ENCODE data around the gene ABCF3.

Gene ABCF3

DNA sequence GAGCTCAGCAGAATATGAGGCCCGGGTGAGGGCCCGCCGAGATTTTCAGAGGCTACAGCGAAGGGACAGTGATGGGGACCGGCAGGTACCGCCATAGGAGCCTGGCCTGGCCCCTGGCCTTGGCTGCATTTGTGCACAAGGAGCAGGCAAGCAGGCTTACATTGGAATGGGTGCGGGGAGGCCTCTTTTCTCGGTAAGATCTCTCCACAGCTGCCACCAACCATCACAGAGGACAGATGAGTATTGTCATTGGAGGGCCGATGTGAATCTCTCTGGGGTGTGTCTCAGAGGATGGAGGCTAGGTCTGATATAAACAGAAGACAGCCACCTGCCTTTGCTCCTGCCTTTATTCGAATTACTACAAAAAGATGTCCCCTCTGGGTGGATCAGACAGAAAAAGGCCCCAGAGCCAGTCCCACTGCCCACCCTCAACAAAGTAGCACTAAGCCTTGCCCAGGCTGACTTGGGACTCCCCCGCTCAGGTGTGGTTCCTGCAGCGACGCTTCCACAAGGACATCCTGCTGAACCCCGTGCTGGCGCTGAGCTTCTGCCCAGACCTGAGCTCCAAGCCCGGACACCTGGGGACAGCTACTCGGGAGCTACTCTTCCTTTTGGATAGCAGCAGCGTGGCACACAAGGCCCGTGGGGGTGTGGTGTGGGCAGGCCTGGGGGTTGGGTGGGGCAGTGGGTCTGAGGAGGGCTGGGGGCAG is 48.8 kb downstream of the ABCF3 start:
- DNase-seq, result no peak

DNA sequence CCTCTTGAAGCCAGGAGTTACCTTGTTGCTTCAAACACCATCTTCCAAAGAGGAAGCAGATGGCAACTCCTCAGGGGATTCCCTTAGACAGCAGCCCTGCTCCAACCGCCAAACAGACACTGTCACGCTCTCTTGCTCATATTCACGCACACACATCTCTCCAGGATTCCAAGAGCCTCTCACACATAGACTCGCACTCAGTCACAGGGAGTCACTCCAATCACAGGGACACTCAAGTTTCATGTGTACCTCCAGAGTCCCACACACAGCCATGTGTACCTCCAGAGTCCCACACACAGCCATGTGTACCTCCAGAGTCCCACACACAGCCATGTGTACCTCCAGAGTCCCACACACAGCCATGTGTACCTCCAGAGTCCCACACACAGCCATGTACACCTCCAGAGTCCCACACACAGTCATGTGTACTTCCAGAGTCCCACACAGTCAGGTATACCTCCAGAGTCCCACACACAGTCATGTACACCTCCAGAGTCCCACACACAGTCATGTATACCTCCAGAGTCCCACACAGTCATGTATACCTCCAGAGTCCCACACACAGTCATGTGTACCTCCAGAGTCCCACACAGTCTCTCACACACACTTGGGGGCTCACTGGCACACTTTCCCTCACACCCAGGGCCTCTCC is 49.5 kb downstream of the ABCF3 start:
- DNase-seq, result no peak

DNA sequence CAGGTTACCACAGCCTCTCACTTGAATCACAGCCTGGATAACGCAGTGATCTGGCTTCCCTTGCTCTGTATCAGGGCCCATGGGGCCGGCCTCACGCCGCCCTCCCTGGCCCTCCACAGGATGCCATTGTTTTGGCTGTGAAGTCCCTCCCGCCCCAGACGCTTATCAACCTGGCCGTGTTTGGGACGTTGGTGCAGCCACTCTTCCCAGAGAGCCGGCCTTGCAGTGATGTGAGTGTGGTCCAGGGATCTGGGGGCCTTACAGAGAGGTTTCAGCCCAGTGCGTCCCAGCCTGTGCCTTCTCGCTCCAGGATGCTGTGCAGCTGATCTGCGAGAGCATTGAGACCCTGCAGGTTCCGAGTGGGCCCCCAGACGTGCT is 50.0 kb downstream of the ABCF3 start:
- no peak for DNase-seq

DNA sequence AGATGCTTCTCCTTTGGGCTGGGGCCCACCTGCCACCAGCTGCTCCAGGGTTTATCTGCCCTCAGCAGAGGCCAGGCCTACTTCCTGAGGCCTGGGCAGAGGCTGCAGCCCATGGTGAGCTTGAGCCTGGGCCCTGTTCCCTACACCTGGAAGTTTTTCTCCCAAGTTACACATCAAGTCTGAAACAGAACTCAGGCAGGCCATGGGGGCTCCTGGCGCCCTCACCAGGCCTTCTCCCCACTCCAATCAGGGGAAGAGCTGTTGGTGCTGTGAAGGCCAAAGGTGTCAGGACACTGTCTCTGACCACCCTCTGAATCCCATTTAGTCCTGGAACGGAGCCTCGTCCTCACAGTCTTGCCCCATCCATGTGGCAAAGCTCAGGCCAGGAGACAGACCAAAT is 50.6 kb downstream of the ABCF3 start:
- DNase-seq, result no peak

DNA sequence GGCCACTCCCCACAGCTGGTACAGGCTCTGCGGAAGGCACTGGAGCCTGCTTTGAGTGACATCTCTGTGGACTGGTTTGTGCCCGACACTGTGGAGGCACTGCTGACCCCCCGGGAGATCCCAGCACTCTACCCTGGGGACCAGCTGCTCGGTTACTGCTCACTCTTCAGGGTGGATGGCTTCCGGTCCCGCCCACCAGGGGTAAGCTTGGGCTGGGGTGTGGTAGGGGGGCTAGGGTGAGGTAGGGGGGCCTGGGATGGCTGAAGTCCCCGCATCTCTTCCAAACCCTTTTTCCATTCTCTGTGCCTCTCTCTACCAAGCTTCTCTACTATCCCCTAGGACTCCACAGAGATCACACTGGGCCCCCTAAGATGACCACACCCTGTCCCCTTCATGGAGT is 51.2 kb downstream of the ABCF3 start:
- no peak for DNase-seq

DNA sequence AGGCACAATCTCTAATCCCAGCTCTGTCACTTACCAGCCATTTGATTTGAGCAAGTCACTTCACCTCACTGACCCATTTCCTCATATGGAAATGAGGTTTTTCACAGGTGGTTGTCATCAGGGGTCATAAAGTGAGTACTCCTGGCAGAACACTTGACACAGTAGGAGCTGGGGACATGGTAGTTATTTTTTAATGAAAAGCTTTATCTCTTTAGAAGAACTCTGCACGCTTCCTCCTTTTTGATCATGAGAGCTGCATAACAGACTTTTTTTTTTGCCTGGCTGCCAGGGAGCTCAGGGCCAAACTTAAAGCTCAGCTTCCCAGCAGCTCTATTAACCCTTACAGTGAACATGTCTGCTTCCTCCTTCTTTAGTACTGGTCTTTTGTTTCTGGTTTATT is 51.8 kb downstream of the ABCF3 start:
- no peak for DNase-seq

DNA sequence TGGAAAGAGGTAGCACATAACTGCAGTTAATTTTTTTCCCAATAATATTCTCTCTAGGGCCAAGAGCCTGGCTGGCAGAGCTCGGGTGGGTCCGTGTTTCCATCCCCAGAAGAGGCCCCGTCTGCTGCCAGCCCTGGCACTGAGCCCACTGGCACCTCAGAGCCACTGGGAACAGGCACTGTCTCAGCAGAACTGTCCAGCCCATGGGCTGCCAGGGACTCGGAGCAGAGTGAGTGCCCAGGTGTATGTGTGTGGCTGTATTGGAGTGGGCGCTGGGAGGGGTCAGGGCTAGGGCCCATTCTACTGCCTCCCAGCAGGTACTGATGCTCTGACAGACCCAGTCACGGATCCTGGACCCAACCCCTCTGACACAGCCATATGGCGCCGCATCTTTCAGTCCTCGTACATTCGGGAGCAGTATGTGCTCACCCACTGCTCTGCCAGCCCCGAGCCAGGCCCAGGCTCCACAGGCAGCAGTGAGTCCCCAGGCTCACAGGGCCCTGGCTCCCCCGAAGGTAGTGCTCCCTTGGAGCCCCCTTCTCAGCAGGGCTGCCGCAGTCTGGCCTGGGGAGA is 52.3 kb downstream of the ABCF3 start:
- DNase-seq, result no peak

GRCh38 chr3:184239221-184239620 is 53.2 kb downstream of the ABCF3 start:
- DNase-seq, result no peak

- DNase-seq, result no peak
Measured at GRCh38 chr3:184239708-184240107, 53.7 kb downstream of the ABCF3 start.

DNA sequence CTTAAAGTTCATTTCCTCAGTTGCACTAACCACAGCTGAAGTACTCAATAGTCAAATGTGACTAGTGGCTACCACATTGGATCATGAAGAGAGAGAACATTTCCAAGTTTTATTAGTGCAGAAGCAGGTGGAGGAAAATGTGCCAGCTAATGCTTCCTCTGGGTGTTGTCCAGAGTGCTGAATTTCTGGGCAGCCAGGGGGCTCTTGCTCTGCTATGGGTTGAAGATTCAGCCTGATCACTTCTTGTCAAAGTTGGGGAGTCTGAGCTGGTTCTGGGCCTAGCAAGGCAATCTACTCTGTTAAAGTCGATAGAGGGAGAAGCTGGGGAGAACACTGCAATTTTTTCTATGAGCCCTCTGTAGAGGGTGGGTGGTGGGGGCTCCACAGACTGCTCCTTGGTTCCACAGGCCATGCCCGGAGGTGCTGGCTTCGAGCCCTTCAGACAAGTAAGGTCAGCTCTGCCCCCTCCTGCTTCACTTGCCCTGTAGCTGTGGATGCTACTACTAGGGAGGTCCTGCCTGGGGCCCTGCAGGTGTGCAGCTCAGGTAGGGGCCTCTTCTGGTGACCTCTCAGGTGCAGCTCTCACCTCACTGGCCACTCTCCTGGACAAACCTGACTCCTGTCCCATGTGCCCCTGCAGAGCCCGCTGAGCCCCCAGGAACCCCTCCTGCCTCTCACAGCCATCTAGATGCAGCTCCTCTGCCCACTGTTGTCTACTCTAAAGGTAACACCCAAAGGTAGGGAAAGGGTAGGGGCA is 54.6 kb downstream of the ABCF3 start:
- DNase-seq, result no peak

DNA sequence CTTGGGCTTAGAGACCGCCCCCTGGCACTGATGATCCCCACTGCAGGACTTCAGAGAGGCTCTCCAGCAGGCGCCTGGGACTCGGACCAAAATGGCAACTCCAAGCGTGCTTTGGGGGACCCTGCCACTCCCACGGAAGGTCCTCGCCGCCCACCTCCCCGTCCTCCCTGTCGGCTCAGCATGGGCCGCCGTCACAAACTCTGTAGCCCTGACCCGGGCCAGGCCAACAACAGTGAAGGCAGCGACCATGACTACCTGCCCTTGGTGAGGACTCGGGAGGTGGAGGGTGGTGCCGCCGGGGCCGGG is 55.1 kb downstream of the ABCF3 start:
- DNase-seq, result no peak

DNA sequence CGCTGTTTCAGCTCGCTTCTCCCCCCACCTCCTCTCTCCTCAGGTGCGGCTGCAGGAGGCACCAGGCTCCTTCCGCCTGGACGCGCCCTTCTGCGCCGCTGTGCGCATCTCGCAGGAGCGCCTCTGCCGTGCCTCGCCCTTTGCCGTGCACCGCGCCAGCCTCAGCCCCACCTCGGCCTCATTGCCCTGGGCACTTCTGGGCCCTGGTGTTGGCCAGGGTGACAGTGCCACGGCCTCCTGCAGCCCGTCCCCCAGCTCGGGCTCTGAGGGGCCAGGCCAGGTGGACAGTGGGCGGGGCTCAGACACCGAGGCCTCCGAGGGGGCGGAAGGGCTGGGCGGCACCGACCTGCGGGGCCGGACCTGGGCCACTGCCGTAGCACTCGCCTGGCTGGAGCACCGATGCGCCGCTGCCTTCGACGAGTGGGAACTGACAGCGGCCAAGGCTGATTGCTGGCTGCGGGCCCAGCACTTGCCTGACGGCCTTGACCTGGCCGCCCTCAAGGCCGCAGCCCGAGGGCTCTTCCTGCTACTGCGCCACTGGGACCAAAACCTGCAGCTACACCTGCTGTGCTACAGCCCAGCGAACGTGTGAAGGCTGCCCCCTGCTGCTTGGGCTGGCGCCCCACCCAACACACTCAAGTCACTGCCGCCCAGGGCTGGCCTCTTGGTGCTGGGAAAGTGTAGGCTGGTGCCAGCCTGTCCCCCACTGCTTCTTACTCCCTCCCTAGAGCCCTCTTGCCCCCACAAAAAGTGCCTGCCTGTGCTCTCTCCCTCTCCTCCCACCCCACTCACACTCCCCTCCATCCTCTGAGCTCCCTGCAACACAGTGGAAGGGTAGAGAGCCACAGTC is 55.7 kb downstream of the ABCF3 start:
- DNase-seq, result no peak

DNA sequence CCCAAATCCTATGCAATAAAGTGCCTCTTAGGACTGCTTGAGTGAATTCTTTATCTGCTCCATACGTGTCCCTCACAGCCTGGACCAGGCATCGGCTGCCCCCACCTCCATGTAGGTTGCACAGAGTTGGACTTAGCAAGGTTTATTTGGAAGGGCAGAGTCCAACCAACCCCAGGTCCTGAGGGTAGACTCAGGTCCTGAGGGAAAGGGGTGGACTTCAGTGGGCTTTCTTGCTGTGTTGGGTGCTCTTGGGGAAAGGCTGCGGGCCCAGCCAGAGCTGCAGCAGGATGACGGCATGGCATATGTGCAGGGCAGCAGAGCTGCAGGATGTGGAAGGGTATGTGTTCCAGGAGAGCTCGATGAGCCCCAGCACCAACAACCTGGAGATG is 56.3 kb downstream of the ABCF3 start:
- no peak for DNase-seq

All from CD4-positive, alpha-beta T cell treated with Interferon alpha-2 for 1 hour (primary cell).